ENCODE data around the gene OPA1.

The OPA1 gene

DNA sequence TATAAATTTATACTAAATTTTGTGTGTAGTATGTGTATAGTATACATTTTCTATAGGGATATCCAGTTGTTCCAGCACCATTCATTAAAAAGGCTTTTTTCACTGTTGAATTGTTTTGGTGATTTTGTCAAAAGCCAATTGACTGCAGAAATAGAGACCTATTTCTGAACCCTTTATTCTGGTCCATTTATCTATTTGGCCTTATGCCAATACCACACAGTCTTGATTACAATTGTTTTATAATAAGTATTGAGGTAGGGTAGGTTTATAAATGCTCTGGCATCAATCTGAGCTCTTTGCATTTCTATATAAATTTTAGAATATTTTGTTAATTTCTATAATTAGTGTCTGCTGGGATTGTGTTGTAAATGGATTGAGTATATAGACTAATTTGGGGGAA, 6.5 kb upstream of the OPA1 start:
- H2BK120ac ChIP-seq (ENCODE audit: low read depth, low read length): no peak overlapping the region
- H3K36me3 ChIP-seq (replicated peaks in 1 of 2; ENCODE audit: control insufficient read depth in 2 of 2, insufficient read depth in 2 of 2, low read length in 2 of 2): no peaks in the 10 kb centered on the region
- no peak overlapping the region for H2BK5ac ChIP-seq (ENCODE audit: low read length)
- no peak overlapping the region for H2AK5ac ChIP-seq (ENCODE audit: low read depth, low read length)
- no peak overlapping the region for H3K27ac ChIP-seq (replicated peaks; ENCODE audit: low read length)
- no peak overlapping the region for H3K23ac ChIP-seq (ENCODE audit: low read depth, low read length, poor library complexity)
- no peak overlapping the region for H3K4ac ChIP-seq (ENCODE audit: low read length)
- no peak overlapping the region for H4K91ac ChIP-seq (ENCODE audit: low read depth, low read length, poor library complexity)
- no peaks in the 10 kb centered on the region for H3K9me3 ChIP-seq (replicated peaks in 1 of 2; ENCODE audit: control insufficient read depth in 2 of 2, insufficient read depth in 1 of 2, low read depth in 1 of 2, low read length in 2 of 2)
- H3K4me1 ChIP-seq (ENCODE audit: control insufficient read depth in 2 of 2, insufficient read depth in 1 of 2, low read depth in 1 of 2, low read length in 2 of 2): peaks cover 0 to 2% of the 10 kb centered on the region in 2 donors
- H2AFZ ChIP-seq (ENCODE audit: low read length): no peak overlapping the region
- H3K27me3 ChIP-seq (ENCODE audit: control insufficient read depth in 3 of 3, insufficient read depth in 3 of 3, low read depth in 1 of 3, low read length in 3 of 3): no peaks in the 10 kb centered on the region
- no peak overlapping the region for H3K14ac ChIP-seq (ENCODE audit: low read length)
- no peak overlapping the region for H3K18ac ChIP-seq (ENCODE audit: low read length)
- H3K79me1 ChIP-seq (ENCODE audit: low read depth, low read length): no peaks in the 10 kb centered on the region
- H4K8ac ChIP-seq (ENCODE audit: low read depth, low read length): no peak overlapping the region
- no peak for DNase-seq (ENCODE audit: low spot score)
- H3K4me2 ChIP-seq (ENCODE audit: insufficient read depth, low read length, poor library complexity, severe bottlenecking): no peak overlapping the region
- no peak overlapping the region for H3K4me3 ChIP-seq (ENCODE audit: low read length in 2 of 2)
- no peak overlapping the region for H2BK15ac ChIP-seq (ENCODE audit: low read length)
- H3K9ac ChIP-seq (ENCODE audit: low read depth, low read length, poor library complexity): no peak overlapping the region
- H2BK12ac ChIP-seq (ENCODE audit: low read length): no peak overlapping the region

DNA sequence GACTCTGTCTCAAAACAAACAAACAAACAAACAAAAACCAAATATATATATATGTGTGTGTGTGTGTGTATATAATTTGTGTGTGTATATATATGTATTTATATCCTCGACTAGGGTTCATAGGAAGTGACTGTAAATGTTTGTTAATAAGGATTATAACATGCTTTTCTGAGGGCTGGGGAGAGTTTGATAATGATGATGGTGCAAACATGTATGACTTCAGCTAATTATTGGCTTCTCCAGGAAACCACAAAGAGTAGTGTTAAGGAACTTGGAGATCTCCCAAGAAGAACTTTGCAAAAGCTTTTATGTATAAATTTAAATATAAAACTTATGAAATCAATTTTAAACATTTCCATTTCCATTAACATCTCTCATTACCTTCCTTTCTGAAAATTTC, 3.9 kb upstream of the OPA1 start:
- H3K4me3 ChIP-seq (ENCODE audit: low read length in 2 of 2): no peak overlapping the region
- H3K79me1 ChIP-seq (ENCODE audit: low read depth, low read length): peaks cover 2% of the 10 kb centered on the region
- no peak overlapping the region for H3K9ac ChIP-seq (ENCODE audit: low read depth, low read length, poor library complexity)
- no CpG with 5 or more reads among the region's 1 CpG for WGBS, 2 donors (ENCODE audit: extremely low coverage in 2 of 2, insufficient read length in 2 of 2, insufficient replicate concordance in 1 of 2)
- H3K27ac ChIP-seq (replicated peaks; ENCODE audit: low read length): no peak overlapping the region
- H3K4me2 ChIP-seq (ENCODE audit: insufficient read depth, low read length, poor library complexity, severe bottlenecking): no peak overlapping the region
- no peak overlapping the region for H2BK12ac ChIP-seq (ENCODE audit: low read length)
- no peak overlapping the region for H2AFZ ChIP-seq (ENCODE audit: low read length)
- no peaks in the 10 kb centered on the region for H3K27me3 ChIP-seq (ENCODE audit: control insufficient read depth in 3 of 3, insufficient read depth in 3 of 3, low read depth in 1 of 3, low read length in 3 of 3)
- no peak overlapping the region for H4K8ac ChIP-seq (ENCODE audit: low read depth, low read length)
- H3K9me3 ChIP-seq (replicated peaks in 1 of 2; ENCODE audit: control insufficient read depth in 2 of 2, insufficient read depth in 1 of 2, low read depth in 1 of 2, low read length in 2 of 2): no peaks in the 10 kb centered on the region
- no peak overlapping the region for H2AK5ac ChIP-seq (ENCODE audit: low read depth, low read length)
- no peak overlapping the region for H2BK15ac ChIP-seq (ENCODE audit: low read length)
- no peak overlapping the region for H3K4ac ChIP-seq (ENCODE audit: low read length)
- DNase-seq (ENCODE audit: low spot score): no peak
- H3K36me3 ChIP-seq (replicated peaks in 1 of 2; ENCODE audit: control insufficient read depth in 2 of 2, insufficient read depth in 2 of 2, low read length in 2 of 2): no peaks in the 10 kb centered on the region
- no peak overlapping the region for H3K23ac ChIP-seq (ENCODE audit: low read depth, low read length, poor library complexity)
- H2BK120ac ChIP-seq (ENCODE audit: low read depth, low read length): no peak overlapping the region
- no peak overlapping the region for H3K18ac ChIP-seq (ENCODE audit: low read length)
- H2BK5ac ChIP-seq (ENCODE audit: low read length): no peak overlapping the region
- H4K91ac ChIP-seq (ENCODE audit: low read depth, low read length, poor library complexity): no peak overlapping the region
- H3K4me1 ChIP-seq (ENCODE audit: control insufficient read depth in 2 of 2, insufficient read depth in 1 of 2, low read depth in 1 of 2, low read length in 2 of 2): peaks cover 4 to 8% of the 10 kb centered on the region in 2 donors
- H3K14ac ChIP-seq (ENCODE audit: low read length): no peak overlapping the region

DNA sequence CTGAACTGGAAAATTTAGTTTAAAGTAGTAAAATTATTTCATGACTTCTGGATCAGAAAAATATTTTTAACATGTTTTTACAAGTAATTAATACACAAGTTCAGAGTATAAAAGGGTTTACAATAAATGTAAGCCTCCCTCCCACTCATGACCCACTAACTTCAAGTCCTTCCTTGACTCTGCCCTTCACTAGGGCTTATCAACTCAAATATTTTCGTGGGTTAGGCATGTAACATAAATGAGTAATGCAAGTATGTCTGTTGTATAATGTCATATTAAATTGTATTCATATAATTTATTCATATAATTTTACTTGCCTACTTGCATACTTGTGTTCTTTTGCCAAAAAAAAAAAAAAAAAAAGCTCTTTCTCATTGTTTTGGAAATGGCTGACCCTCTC, 3.4 kb upstream of the OPA1 start:
- Histone ChIP-seq H3K23ac (ENCODE audit: low read depth, low read length, poor library complexity) (no peak overlapping the region), H2BK120ac (ENCODE audit: low read depth, low read length) (no peak overlapping the region), H3K79me1 (ENCODE audit: low read depth, low read length) (peaks cover 2% of the 10 kb centered on the region), H2BK5ac (ENCODE audit: low read length) (no peak overlapping the region), H2AK5ac (ENCODE audit: low read depth, low read length) (no peak overlapping the region), H2BK15ac (ENCODE audit: low read length) (no peak overlapping the region), H3K27me3 (ENCODE audit: control insufficient read depth in 3 of 3, insufficient read depth in 3 of 3, low read depth in 1 of 3, low read length in 3 of 3) (no peaks in the 10 kb centered on the region), H3K4ac (ENCODE audit: low read length) (no peak overlapping the region), H3K27ac (replicated peaks; ENCODE audit: low read length) (no peak overlapping the region), H3K4me2 (ENCODE audit: insufficient read depth, low read length, poor library complexity, severe bottlenecking) (no peak overlapping the region), H3K36me3 (replicated peaks in 1 of 2; ENCODE audit: control insufficient read depth in 2 of 2, insufficient read depth in 2 of 2, low read length in 2 of 2) (no peaks in the 10 kb centered on the region), H3K9me3 (replicated peaks in 1 of 2; ENCODE audit: control insufficient read depth in 2 of 2, insufficient read depth in 1 of 2, low read depth in 1 of 2, low read length in 2 of 2) (no peaks in the 10 kb centered on the region), H3K9ac (ENCODE audit: low read depth, low read length, poor library complexity) (no peak overlapping the region), H4K8ac (ENCODE audit: low read depth, low read length) (no peak overlapping the region), H2BK12ac (ENCODE audit: low read length) (no peak overlapping the region), H2AFZ (ENCODE audit: low read length) (no peak overlapping the region), H3K18ac (ENCODE audit: low read length) (no peak overlapping the region), H3K4me3 (ENCODE audit: low read length in 2 of 2) (no peak overlapping the region), H3K4me1 (ENCODE audit: control insufficient read depth in 2 of 2, insufficient read depth in 1 of 2, low read depth in 1 of 2, low read length in 2 of 2) (peaks cover 4 to 13% of the 10 kb centered on the region in 2 donors), H4K91ac (ENCODE audit: low read depth, low read length, poor library complexity) (no peak overlapping the region), H3K14ac (ENCODE audit: low read length) (no peak overlapping the region)
- DNase-seq (ENCODE audit: low spot score): no peak
- WGBS, 2 donors (ENCODE audit: extremely low coverage in 2 of 2, insufficient read length in 2 of 2, insufficient replicate concordance in 1 of 2): no CpG with 5 or more reads among the region's 1 CpG

DNA sequence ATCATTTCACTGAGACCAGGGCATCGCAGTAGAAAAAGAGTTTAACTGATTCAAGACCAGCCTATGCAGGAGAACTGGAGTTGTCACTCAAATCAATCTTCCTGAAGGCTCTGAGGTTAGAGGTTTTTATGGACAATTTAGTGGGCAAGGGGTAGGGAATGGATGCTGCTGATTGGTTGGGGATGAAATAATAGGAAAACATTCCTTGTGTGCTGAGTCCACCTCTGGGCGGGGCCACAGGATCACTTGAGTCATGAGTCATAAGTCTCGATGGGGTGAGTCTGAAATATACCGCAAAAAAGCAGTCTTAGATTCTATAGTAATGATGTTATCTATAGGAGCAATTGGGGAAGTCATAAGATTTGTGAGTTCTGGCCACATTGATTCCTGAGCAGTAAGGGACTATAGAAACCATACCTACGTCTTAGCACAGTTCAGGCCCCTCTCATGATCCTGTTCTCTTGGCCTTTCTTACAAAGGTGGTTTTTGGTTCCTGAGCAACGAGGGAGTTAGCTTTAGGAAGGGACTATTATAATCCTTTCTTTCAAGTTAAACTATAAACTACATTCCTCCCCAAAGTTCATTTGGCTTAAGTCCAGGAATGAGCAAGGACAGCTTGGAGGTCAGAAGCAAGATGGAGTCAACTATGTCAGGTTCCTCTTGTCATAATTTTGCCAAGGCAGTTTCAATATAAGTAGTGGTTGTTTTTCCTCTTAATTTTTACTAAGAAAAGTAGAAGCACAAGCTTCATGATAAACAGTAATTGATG, 2.7 kb upstream of the OPA1 start:
- Histone ChIP-seq H4K91ac (ENCODE audit: low read depth, low read length, poor library complexity) (no peak overlapping the region), H4K8ac (ENCODE audit: low read depth, low read length) (no peak overlapping the region), H3K18ac (ENCODE audit: low read length) (no peak overlapping the region), H3K27ac (replicated peaks; ENCODE audit: low read length) (no peak overlapping the region), H3K27me3 (ENCODE audit: control insufficient read depth in 3 of 3, insufficient read depth in 3 of 3, low read depth in 1 of 3, low read length in 3 of 3) (no peaks in the 10 kb centered on the region), H2BK5ac (ENCODE audit: low read length) (no peak overlapping the region), H2AK5ac (ENCODE audit: low read depth, low read length) (no peak overlapping the region), H2BK12ac (ENCODE audit: low read length) (no peak overlapping the region), H3K4me2 (ENCODE audit: insufficient read depth, low read length, poor library complexity, severe bottlenecking) (no peak overlapping the region), H2BK120ac (ENCODE audit: low read depth, low read length) (no peak overlapping the region), H3K14ac (ENCODE audit: low read length) (no peak overlapping the region), H3K9me3 (replicated peaks in 1 of 2; ENCODE audit: control insufficient read depth in 2 of 2, insufficient read depth in 1 of 2, low read depth in 1 of 2, low read length in 2 of 2) (no peaks in the 10 kb centered on the region), H3K79me1 (ENCODE audit: low read depth, low read length) (peaks cover 2% of the 10 kb centered on the region), H3K4ac (ENCODE audit: low read length) (no peak overlapping the region), H3K4me1 (ENCODE audit: control insufficient read depth in 2 of 2, insufficient read depth in 1 of 2, low read depth in 1 of 2, low read length in 2 of 2) (peaks cover 4 to 14% of the 10 kb centered on the region in 2 donors), H3K36me3 (replicated peaks in 1 of 2; ENCODE audit: control insufficient read depth in 2 of 2, insufficient read depth in 2 of 2, low read length in 2 of 2) (no peaks in the 10 kb centered on the region), H3K9ac (ENCODE audit: low read depth, low read length, poor library complexity) (no peak overlapping the region), H2AFZ (ENCODE audit: low read length) (no peak overlapping the region), H2BK15ac (ENCODE audit: low read length) (no peak overlapping the region), H3K23ac (ENCODE audit: low read depth, low read length, poor library complexity) (no peak overlapping the region), H3K4me3 (ENCODE audit: low read length in 2 of 2) (no peak overlapping the region)
- no CpG with 5 or more reads among the region's 6 CpGs for WGBS, 2 donors (ENCODE audit: extremely low coverage in 2 of 2, insufficient read length in 2 of 2, insufficient replicate concordance in 1 of 2)
- DNase-seq (ENCODE audit: low spot score): no peak
